Progenitor cell of endocrine pancreas (in vitro differentiated cells): ENCODE data around the gene POGK. TPM values are rescaled to one million over a fixed set of nuclear protein-coding genes. Genes with fewer than 3 reads are reported as not detected.

ENCODE experiments used
- DNase-seq: peaks from one replicate; pipeline ENCODE4 v3.0.0; 2021; ENCODE audit warnings: low spot score; ENCODE audit not compliant: unreplicated experiment
- H3K27ac Mint-ChIP-seq: 2 replicates; pipeline ENCODE4 v1.8.0; 2021; ENCODE audit warnings: mild to moderate bottlenecking, moderate library complexity, mixed read lengths
- H3K27me3 Mint-ChIP-seq: 2 replicates; pipeline ENCODE4 v1.8.0; 2021; ENCODE audit warnings: mixed read lengths
- H3K36me3 Mint-ChIP-seq: 2 replicates; pipeline ENCODE4 v1.8.0; 2022; ENCODE audit warnings: mixed read lengths; ENCODE audit not compliant: insufficient read depth
- H3K4me1 Mint-ChIP-seq: 2 replicates; pipeline ENCODE4 v1.8.0; 2021; ENCODE audit warnings: low read depth, mixed read lengths
- H3K4me3 Mint-ChIP-seq: 2 replicates; pipeline ENCODE4 v1.8.0; 2021; ENCODE audit warnings: low read depth, mild to moderate bottlenecking, moderate library complexity, mixed read lengths
- H3K9me3 Mint-ChIP-seq: 2 replicates; pipeline ENCODE4 v1.8.0; 2021; ENCODE audit warnings: low read depth, mixed read lengths
- total RNA-seq: library from RNA; stranded (reverse); gene quantifications from 2 replicates; pipeline ENCODE4 v1.2.1, GENCODE V29; 2021
- TF ChIP-seq, protein P1 (sequence below): fragments of 200-600 bp; sonication (generic); IDR thresholded peaks from one replicate; pipeline ENCODE4 v1.5.0; 2021; ENCODE audit warnings: antibody characterized with exemption, mild to moderate bottlenecking; ENCODE audit not compliant: unreplicated experiment

POGK gene
- total RNA-seq, 1 donor from 2014 or later: 49.9 TPM

DNA sequence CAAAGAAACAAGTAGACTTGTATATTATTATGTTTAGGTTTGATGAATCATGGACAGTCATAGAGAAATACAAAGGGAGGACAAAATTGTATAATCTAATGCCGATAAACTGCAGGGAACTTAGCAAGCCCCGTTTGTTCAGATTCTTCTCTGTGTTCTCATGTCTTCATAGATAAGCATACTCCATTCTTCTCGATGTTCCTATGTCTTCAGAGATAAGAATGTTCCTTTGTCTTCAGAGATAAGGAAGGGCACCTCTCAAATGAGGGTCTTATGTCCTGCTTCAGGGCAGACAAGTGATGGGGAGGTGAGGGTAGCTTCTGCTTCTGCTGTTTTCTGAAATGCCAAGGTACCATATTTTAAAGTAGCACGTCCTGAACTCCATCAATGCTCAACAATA is 56.5 kb downstream of the POGK start:
- peaks cover 28% of the 10 kb centered on the region for H3K27me3 Mint-ChIP-seq
- peaks cover 5% of the 10 kb centered on the region for H3K9me3 Mint-ChIP-seq
- TF ChIP-seq, protein P1, sequence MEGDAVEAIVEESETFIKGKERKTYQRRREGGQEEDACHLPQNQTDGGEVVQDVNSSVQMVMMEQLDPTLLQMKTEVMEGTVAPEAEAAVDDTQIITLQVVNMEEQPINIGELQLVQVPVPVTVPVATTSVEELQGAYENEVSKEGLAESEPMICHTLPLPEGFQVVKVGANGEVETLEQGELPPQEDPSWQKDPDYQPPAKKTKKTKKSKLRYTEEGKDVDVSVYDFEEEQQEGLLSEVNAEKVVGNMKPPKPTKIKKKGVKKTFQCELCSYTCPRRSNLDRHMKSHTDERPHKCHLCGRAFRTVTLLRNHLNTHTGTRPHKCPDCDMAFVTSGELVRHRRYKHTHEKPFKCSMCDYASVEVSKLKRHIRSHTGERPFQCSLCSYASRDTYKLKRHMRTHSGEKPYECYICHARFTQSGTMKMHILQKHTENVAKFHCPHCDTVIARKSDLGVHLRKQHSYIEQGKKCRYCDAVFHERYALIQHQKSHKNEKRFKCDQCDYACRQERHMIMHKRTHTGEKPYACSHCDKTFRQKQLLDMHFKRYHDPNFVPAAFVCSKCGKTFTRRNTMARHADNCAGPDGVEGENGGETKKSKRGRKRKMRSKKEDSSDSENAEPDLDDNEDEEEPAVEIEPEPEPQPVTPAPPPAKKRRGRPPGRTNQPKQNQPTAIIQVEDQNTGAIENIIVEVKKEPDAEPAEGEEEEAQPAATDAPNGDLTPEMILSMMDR: no peak
- peaks cover 1% of the 10 kb centered on the region for H3K36me3 Mint-ChIP-seq
- H3K4me3 Mint-ChIP-seq: no peak overlapping the region
- no peak overlapping the region for H3K27ac Mint-ChIP-seq
- H3K4me1 Mint-ChIP-seq: no peaks in the 10 kb centered on the region
- DNase-seq: no peak

DNA sequence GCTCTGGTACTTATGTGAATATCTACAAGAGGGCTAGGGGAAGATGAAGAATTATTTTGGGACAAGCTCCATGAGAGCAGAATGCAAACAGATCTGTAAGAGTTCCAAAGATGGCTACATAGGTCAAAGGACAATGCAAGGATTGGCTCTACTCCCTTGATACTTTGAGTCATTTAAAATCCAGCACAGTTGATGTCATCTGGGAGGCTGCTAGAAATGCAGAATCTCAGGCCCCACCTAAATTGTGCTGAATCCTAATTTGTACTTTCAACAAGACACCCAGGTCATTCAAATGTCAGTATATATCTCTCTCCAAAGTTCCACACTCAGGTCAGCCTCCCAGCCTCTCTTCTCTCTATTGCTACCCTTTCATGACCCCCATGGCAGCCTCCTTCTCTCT is 60.5 kb downstream of the POGK start:
- peaks cover 5% of the 10 kb centered on the region for H3K9me3 Mint-ChIP-seq
- TF ChIP-seq, protein P1: no peak
- no peaks in the 10 kb centered on the region for H3K4me1 Mint-ChIP-seq
- no peak overlapping the region for H3K27ac Mint-ChIP-seq
- H3K36me3 Mint-ChIP-seq: peaks cover 1% of the 10 kb centered on the region
- peaks cover 20% of the 10 kb centered on the region for H3K27me3 Mint-ChIP-seq
- H3K4me3 Mint-ChIP-seq: no peak overlapping the region
- DNase-seq: no peak

DNA sequence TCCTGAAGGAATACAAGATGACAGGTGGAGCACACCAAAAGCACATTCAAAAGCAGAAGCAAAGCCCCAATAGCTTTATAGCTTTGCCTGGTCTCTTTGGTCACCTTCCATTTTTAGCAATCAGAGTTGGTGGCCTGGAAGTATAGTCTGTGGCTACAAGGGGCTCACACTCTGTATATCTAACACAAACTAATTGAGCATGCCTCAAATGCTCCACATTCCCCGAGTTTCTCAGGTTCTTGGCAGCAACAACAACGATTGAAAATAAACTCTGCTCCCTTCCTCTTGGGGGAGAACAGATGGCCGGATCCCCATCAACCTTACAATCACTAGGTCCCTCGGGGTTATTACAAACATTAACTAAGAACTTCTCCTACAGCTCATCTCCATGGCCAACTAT is 61.7 kb downstream of the POGK start:
- no peak overlapping the region for H3K27ac Mint-ChIP-seq
- H3K4me1 Mint-ChIP-seq: no peaks in the 10 kb centered on the region
- H3K27me3 Mint-ChIP-seq: peaks cover 17% of the 10 kb centered on the region
- TF ChIP-seq, protein P1: no peak
- H3K4me3 Mint-ChIP-seq: no peak overlapping the region
- peaks cover 1% of the 10 kb centered on the region for H3K36me3 Mint-ChIP-seq
- H3K9me3 Mint-ChIP-seq: peaks cover 5% of the 10 kb centered on the region
- DNase-seq: no peak

DNA sequence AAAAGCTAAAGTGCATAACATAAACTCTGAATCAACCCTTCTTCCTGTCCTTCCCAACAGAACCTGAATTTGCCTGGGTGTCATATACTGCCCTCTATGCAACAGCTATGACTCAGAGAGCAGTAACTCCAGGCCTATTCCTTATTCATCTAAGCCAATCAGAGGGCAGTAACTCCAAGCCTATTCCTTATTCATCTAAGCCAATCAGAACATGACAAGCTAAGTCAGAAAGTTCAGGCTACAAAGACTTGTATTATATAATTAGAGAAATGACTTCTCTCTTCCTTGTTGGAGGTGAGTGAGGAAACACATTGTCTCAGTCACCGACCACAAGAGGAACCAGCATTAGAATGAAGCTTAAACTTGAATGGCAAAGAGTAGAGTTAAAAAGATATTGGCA is 63.0 kb downstream of the POGK start:
- H3K4me3 Mint-ChIP-seq: no peak overlapping the region
- H3K36me3 Mint-ChIP-seq: no peaks in the 10 kb centered on the region
- no peak overlapping the region for H3K27ac Mint-ChIP-seq
- DNase-seq: no peak
- TF ChIP-seq, protein P1: no peak
- H3K4me1 Mint-ChIP-seq: no peaks in the 10 kb centered on the region
- peaks cover 18% of the 10 kb centered on the region for H3K27me3 Mint-ChIP-seq
- H3K9me3 Mint-ChIP-seq: no peaks in the 10 kb centered on the region

DNA sequence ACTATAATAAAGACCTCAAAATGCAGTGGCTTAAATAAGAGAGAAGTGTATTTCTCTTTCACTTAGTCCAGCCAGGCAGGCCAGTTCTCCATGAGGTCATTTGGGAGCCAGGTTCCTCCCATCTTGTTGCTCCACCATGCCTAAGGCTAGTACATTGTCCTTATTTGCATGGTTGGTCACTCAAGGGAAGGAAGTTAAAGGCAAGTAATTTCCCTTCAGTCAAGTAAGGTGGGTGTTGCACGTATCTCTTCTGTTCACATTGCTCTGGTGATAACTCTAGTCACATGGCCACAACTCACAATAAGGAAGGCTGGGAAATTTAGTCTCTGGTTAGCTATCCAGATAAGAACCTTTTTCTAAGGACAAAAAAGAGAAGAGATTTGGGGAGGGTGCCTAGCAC is 64.0 kb downstream of the POGK start:
- Mint-ChIP-seq H3K4me3 (no peak overlapping the region), H3K27ac (no peak overlapping the region), H3K36me3 (no peaks in the 10 kb centered on the region)

More for the DNA sequence above, 64.0 kb downstream of the POGK start:
- Mint-ChIP-seq H3K9me3 (no peaks in the 10 kb centered on the region), H3K27me3 (peaks cover 20% of the 10 kb centered on the region), H3K4me1 (no peaks in the 10 kb centered on the region)
- DNase-seq: no peak
- TF ChIP-seq, protein P1: no peak
